Chondrocyte (in vitro differentiated cells): Measurements from ENCODE around the gene TLE1. TPM values are rescaled to one million over a fixed set of nuclear protein-coding genes. Genes with fewer than 3 reads are reported as not detected.

Source experiments
- DNase-seq: peaks from one replicate; pipeline ENCODE4 v3.0.0; 2021; ENCODE audit warnings: mixed read lengths, low spot score
- H3K27ac Mint-ChIP-seq: one replicate; pipeline ENCODE4 v1.8.0; 2021; ENCODE audit warnings: mild to moderate bottlenecking, moderate library complexity, mixed read lengths; ENCODE audit not compliant: unreplicated experiment
- H3K27me3 Mint-ChIP-seq: 2 replicates; pipeline ENCODE4 v1.8.0; 2021; ENCODE audit warnings: low read depth, mixed read lengths
- H3K36me3 Mint-ChIP-seq: 2 replicates; pipeline ENCODE4 v1.8.0; 2021; ENCODE audit warnings: low read depth, mixed read lengths
- H3K4me1 Mint-ChIP-seq: 2 replicates; pipeline ENCODE4 v1.8.0; 2021; ENCODE audit warnings: low read depth, mild to moderate bottlenecking, mixed read lengths
- H3K4me3 Mint-ChIP-seq: one replicate; pipeline ENCODE4 v1.8.0; 2021; ENCODE audit warnings: mild to moderate bottlenecking, moderate library complexity, mixed read lengths; ENCODE audit not compliant: unreplicated experiment
- H3K9me3 Mint-ChIP-seq: 2 replicates; pipeline ENCODE4 v1.8.0; 2021; ENCODE audit warnings: low read depth, mixed read lengths
- total RNA-seq: library from RNA; stranded (reverse); gene quantifications from 3 replicates; pipeline ENCODE4 v1.2.1, GENCODE V29; 2021
- TF ChIP-seq, protein P1 (sequence below): fragments of 200-600 bp; sonication (generic); IDR thresholded peaks from 2 replicates; pipeline ENCODE4 v1.5.0; 2021; ENCODE audit warnings: antibody characterized with exemption, mild to moderate bottlenecking, moderate library complexity

TLE1 gene
- total RNA-seq, 1 donor from 2014 or later, result 12.6 TPM

DNA sequence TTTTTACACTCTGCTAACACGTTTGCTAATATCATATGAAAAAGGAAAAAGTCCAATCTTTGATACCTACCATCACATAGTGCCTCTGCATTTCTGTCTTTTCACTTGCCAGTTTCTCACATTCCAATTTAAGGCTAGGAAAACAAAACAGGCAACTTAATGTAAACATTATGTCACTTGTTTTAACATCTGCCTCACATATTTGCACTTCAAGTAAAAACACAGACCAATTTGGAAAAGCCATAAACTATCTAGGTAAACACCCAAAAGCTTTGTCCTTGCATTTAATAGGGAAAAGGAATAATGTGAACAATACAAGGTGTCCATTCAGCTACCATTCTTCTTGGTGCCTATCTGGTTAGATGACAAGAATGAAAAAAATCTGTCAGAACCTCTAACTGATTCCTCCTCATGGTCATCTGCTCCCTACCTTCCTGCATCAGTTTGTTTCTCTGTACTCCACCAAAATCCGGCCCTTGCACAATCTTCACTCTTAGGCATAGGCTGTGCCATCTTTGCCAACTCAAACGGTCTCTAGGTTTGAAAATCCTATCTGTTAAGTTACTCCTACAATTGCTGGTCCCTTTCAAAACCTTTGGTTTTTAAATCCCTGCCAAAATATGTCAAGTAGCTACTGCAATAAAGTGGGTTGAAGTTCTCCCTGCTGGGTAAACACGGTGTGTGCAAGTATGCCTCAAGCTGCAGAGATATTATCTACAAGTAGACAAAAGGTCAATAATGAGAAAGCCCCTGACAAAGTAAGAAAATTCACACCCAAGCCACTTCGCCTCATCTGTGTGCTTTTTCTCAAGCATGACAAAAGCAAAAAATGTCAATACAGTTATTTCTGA lies 3.4 kb downstream of the TLE1 start:
- Mint-ChIP-seq H3K27me3 (no peaks in the 10 kb centered on the region), H3K9me3 (no peaks in the 10 kb centered on the region), H3K27ac (no peak overlapping the region), H3K4me1 (peaks cover 6% of the 10 kb centered on the region), H3K4me3 (no peak overlapping the region), H3K36me3 (peaks cover 4% of the 10 kb centered on the region)
- TF ChIP-seq, protein P1, sequence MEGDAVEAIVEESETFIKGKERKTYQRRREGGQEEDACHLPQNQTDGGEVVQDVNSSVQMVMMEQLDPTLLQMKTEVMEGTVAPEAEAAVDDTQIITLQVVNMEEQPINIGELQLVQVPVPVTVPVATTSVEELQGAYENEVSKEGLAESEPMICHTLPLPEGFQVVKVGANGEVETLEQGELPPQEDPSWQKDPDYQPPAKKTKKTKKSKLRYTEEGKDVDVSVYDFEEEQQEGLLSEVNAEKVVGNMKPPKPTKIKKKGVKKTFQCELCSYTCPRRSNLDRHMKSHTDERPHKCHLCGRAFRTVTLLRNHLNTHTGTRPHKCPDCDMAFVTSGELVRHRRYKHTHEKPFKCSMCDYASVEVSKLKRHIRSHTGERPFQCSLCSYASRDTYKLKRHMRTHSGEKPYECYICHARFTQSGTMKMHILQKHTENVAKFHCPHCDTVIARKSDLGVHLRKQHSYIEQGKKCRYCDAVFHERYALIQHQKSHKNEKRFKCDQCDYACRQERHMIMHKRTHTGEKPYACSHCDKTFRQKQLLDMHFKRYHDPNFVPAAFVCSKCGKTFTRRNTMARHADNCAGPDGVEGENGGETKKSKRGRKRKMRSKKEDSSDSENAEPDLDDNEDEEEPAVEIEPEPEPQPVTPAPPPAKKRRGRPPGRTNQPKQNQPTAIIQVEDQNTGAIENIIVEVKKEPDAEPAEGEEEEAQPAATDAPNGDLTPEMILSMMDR, result peak; percentile 36
- no peak for DNase-seq

DNA sequence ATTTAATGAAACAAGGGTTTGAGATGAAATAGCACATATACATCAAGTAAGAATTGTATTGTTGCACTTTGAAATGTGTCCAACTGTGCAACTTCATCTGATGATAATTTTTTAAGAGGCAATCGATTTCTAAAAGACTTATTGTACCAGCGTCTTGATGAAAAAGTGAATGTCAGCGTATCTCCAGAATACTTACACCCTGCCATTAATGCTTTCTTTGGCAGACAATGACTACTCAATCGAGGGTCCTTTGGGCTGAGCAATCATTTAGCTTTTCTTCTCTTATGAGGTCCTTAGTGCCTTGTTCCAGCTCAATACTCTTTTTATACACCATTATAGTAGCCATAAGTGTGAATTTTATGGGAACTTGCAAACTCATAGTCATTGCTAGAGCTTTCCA lies 4.7 kb downstream of the TLE1 start:
- Mint-ChIP-seq H3K9me3 (no peaks in the 10 kb centered on the region), H3K36me3 (peaks cover 7% of the 10 kb centered on the region), H3K27me3 (no peaks in the 10 kb centered on the region), H3K4me3 (no peak overlapping the region), H3K27ac (no peak overlapping the region), H3K4me1 (no peaks in the 10 kb centered on the region)
- TF ChIP-seq, protein P1, result no peak
- DNase-seq, result no peak

DNA sequence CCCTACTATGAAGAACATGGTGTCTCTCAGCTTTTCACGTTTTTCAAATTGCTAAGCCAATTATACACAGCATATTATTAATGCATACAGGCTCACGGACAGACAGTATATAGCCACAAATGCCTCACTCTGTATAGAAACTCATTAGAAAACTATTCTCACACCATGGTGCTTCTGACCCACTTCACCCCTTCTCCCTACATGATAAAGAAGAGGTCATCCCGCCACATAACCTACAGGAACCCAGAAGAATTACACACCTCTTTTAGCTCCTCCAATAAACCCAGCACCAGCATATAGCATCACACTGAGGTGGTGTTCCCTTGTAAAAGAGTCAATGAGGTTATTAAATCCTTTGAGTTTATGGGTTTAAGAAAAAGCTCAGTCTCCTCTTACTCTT lies 5.6 kb downstream of the TLE1 start:
- H3K9me3 Mint-ChIP-seq, result no peaks in the 10 kb centered on the region
- H3K27me3 Mint-ChIP-seq, result no peaks in the 10 kb centered on the region
- no peak for DNase-seq
- H3K36me3 Mint-ChIP-seq, result peaks cover 7% of the 10 kb centered on the region
- no peak overlapping the region for H3K27ac Mint-ChIP-seq
- no peaks in the 10 kb centered on the region for H3K4me1 Mint-ChIP-seq
- TF ChIP-seq, protein P1, result no peak
- H3K4me3 Mint-ChIP-seq, result no peak overlapping the region

DNA sequence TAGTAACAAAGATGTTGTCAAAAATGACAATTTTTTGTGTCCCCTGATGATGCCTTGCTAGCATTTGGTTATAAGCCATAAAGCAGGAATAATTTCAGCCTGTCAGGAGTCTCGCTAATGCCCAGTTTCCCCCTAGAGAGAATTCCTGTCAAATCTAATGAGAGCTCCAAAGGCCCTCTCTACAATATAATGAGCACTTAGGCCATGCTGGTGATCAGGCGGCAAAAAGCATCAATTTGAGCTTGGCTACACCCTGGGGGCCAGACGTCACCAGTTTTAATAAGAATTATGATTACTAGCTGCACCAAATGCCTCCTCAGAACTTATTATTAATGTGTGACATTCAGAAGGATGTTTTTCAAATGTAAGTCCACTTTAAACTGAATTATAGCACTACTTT lies 6.1 kb downstream of the TLE1 start:
- Mint-ChIP-seq H3K4me1 (no peaks in the 10 kb centered on the region), H3K27me3 (no peaks in the 10 kb centered on the region), H3K9me3 (no peaks in the 10 kb centered on the region), H3K36me3 (peaks cover 7% of the 10 kb centered on the region), H3K4me3 (no peak overlapping the region), H3K27ac (no peak overlapping the region)
- DNase-seq, result no peak
- TF ChIP-seq, protein P1, result no peak

DNA sequence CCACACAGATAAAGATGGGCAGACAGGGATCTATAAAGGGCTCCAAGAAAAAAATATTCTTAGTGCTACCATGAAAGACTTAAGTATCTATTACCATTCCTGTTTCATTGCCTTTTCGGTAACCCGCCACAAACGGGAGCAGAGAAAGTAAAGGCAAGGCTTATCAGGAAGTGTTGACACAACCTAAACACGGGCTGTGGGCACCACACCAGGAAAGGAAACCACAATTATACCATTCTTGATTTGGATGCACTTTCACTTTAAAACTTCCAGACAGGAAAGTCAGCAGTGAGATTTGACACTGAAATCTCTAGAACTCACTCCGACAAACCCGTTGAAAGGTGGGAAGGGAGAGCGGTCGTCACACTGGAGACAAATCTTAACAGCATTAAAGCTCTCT lies 6.5 kb downstream of the TLE1 start:
- Mint-ChIP-seq H3K27me3 (no peaks in the 10 kb centered on the region), H3K27ac (peak overlapping the region; percentile 28), H3K9me3 (no peaks in the 10 kb centered on the region), H3K4me1 (peaks cover 2% of the 10 kb centered on the region), H3K36me3 (peaks cover 7% of the 10 kb centered on the region), H3K4me3 (no peak overlapping the region)
- TF ChIP-seq, protein P1, result no peak
- DNase-seq, result no peak
